HepG2 (cell line): ENCODE data around the gene MRFAP1.
A peak's percentile ranks its signal among the peaks of the same experiment; 100 is the strongest.

ENCODE experiments used
- BORCS8-MEF2B ChIP-seq: sonication (generic); formaldehyde crosslinking; IDR thresholded peaks from 2 replicates; pipeline ENCODE4 v1.8.0; 2022; ENCODE audit warnings: mild to moderate bottlenecking, missing genetic modification reagents
- ELF4 ChIP-seq: sonication (generic); formaldehyde crosslinking; IDR thresholded peaks from 2 replicates; pipeline ENCODE4 v1.5.0; 2020; ENCODE audit warnings: missing genetic modification reagents, mild to moderate bottlenecking, moderate library complexity, borderline replicate concordance
- MED8 ChIP-seq: sonication (generic); formaldehyde crosslinking; IDR thresholded peaks from 2 replicates; pipeline ENCODE4 v1.8.1; 2023; ENCODE audit warnings: mild to moderate bottlenecking, missing genetic modification reagents; ENCODE audit not compliant: insufficient replicate concordance
- MLLT10 ChIP-seq: sonication (generic); formaldehyde crosslinking; IDR thresholded peaks from 2 replicates; pipeline ENCODE4 v1.4.0; 2020; ENCODE audit warnings: missing genetic modification reagents
- NR2C2 ChIP-seq: sonication (generic); formaldehyde crosslinking; IDR thresholded peaks from 2 replicates; pipeline ENCODE4 v1.4.0; 2020; ENCODE audit warnings: missing genetic modification reagents, mild to moderate bottlenecking, moderate library complexity, borderline replicate concordance
- ONECUT2 ChIP-seq: sonication (generic); formaldehyde crosslinking; IDR thresholded peaks from 2 replicates; pipeline ENCODE4 v1.4.0; 2020; ENCODE audit warnings: missing genetic modification reagents
- POLR2AphosphoS5 ChIP-seq: IDR thresholded peaks from 2 replicates; pipeline ENCODE4 v1.6.1; 2012; ENCODE audit warnings: low read depth, low read length
- TBL1XR1 ChIP-seq: fragments of 150-350 bp; IDR thresholded peaks from 2 replicates; pipeline ENCODE4 v1.6.1; 2014; ENCODE audit warnings: borderline replicate concordance, low read length; ENCODE audit not compliant: partially characterized antibody
- U2AF2 ChIP-seq: fragments of 200-400 bp; formaldehyde crosslinking; IDR thresholded peaks from 2 replicates; pipeline ENCODE4 v1.6.1; 2017; ENCODE audit warnings: low read depth, mild to moderate bottlenecking, low read length
- ZFX ChIP-seq: sonication (generic); formaldehyde crosslinking; IDR thresholded peaks from 2 replicates; pipeline ENCODE4 v1.4.0; 2020; ENCODE audit warnings: mild to moderate bottlenecking, low read depth, missing genetic modification reagents, moderate library complexity
- TF ChIP-seq, protein P1 (sequence below): sonication (generic); formaldehyde crosslinking; IDR thresholded peaks from 2 replicates; pipeline ENCODE4 v1.5.0; 2020; ENCODE audit warnings: mild to moderate bottlenecking, missing genetic modification reagents, moderate library complexity
- TF ChIP-seq, protein P2 (sequence below): sonication (generic); formaldehyde crosslinking; IDR thresholded peaks from 2 replicates; pipeline ENCODE4 v1.8.1; 2023; ENCODE audit warnings: missing genetic modification reagents, inconsistent platforms, borderline replicate concordance
- TF ChIP-seq, protein P3 (sequence below): sonication (generic); formaldehyde crosslinking; IDR thresholded peaks from 2 replicates; pipeline ENCODE4 v1.4.0; 2020; ENCODE audit warnings: mild to moderate bottlenecking, missing genetic modification reagents, borderline replicate concordance

- TF ChIP-seq, protein P1, sequence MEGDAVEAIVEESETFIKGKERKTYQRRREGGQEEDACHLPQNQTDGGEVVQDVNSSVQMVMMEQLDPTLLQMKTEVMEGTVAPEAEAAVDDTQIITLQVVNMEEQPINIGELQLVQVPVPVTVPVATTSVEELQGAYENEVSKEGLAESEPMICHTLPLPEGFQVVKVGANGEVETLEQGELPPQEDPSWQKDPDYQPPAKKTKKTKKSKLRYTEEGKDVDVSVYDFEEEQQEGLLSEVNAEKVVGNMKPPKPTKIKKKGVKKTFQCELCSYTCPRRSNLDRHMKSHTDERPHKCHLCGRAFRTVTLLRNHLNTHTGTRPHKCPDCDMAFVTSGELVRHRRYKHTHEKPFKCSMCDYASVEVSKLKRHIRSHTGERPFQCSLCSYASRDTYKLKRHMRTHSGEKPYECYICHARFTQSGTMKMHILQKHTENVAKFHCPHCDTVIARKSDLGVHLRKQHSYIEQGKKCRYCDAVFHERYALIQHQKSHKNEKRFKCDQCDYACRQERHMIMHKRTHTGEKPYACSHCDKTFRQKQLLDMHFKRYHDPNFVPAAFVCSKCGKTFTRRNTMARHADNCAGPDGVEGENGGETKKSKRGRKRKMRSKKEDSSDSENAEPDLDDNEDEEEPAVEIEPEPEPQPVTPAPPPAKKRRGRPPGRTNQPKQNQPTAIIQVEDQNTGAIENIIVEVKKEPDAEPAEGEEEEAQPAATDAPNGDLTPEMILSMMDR (CRISPR knock-in tag): peak; percentile 88
- TF ChIP-seq NR2C2 (CRISPR knock-in tag) (no peak), POLR2AphosphoS5 (no peak), MLLT10 (CRISPR knock-in tag) (no peak), ZFX (CRISPR knock-in tag) (peak; percentile 10; the same call in 1 of the 2 replicates), U2AF2 (no peak), ELF4 (no peak), ONECUT2 (no peak), BORCS8-MEF2B (CRISPR knock-in tag) (no peak), MED8 (CRISPR knock-in tag) (no peak), TBL1XR1 (no peak)
- TF ChIP-seq, protein P2, sequence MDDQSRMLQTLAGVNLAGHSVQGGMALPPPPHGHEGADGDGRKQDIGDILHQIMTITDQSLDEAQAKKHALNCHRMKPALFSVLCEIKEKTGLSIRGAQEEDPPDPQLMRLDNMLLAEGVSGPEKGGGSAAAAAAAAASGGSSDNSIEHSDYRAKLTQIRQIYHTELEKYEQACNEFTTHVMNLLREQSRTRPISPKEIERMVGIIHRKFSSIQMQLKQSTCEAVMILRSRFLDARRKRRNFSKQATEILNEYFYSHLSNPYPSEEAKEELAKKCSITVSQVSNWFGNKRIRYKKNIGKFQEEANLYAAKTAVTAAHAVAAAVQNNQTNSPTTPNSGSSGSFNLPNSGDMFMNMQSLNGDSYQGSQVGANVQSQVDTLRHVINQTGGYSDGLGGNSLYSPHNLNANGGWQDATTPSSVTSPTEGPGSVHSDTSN (CRISPR knock-in tag): no peak
- TF ChIP-seq, protein P3, sequence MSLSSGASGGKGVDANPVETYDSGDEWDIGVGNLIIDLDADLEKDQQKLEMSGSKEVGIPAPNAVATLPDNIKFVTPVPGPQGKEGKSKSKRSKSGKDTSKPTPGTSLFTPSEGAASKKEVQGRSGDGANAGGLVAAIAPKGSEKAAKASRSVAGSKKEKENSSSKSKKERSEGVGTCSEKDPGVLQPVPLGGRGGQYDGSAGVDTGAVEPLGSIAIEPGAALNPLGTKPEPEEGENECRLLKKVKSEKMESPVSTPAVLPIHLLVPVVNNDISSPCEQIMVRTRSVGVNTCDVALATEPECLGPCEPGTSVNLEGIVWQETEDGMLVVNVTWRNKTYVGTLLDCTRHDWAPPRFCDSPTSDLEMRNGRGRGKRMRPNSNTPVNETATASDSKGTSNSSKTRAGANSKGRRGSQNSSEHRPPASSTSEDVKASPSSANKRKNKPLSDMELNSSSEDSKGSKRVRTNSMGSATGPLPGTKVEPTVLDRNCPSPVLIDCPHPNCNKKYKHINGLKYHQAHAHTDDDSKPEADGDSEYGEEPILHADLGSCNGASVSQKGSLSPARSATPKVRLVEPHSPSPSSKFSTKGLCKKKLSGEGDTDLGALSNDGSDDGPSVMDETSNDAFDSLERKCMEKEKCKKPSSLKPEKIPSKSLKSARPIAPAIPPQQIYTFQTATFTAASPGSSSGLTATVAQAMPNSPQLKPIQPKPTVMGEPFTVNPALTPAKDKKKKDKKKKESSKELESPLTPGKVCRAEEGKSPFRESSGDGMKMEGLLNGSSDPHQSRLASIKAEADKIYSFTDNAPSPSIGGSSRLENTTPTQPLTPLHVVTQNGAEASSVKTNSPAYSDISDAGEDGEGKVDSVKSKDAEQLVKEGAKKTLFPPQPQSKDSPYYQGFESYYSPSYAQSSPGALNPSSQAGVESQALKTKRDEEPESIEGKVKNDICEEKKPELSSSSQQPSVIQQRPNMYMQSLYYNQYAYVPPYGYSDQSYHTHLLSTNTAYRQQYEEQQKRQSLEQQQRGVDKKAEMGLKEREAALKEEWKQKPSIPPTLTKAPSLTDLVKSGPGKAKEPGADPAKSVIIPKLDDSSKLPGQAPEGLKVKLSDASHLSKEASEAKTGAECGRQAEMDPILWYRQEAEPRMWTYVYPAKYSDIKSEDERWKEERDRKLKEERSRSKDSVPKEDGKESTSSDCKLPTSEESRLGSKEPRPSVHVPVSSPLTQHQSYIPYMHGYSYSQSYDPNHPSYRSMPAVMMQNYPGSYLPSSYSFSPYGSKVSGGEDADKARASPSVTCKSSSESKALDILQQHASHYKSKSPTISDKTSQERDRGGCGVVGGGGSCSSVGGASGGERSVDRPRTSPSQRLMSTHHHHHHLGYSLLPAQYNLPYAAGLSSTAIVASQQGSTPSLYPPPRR: no peak
Observed at GRCh38 chr4:6687947-6688878, 47.7 kb downstream of the MRFAP1 start.
